ENCODE measurements around the gene OR9A2.

The OR9A2 gene, protein sequence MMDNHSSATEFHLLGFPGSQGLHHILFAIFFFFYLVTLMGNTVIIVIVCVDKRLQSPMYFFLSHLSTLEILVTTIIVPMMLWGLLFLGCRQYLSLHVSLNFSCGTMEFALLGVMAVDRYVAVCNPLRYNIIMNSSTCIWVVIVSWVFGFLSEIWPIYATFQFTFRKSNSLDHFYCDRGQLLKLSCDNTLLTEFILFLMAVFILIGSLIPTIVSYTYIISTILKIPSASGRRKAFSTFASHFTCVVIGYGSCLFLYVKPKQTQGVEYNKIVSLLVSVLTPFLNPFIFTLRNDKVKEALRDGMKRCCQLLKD

DNA sequence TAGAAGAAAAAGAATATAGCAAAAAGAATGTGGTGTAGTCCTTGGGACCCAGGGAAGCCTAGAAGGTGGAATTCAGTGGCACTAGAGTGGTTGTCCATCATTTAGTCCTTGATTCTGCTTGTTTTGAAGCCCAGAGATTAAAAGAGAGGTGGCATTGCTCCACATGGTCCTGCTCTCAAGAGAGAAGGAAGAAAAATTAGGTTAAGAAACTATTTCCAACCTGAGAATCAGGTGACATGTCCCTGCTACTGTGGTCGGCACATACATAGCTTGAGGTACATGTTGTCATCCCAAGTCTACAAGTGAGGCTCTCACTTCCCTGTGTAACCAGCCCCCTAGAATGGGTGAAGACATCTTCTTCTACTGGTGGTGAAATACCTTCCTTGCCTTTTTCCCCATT is at the start of gene OR9A2:
TSS of gene OR9A2 (minus strand) at position 101 of the 400 bp plus-strand sequence. CDS start at position 101, 0 bp downstream.
- DNase-seq (ENCODE audit: low spot score) = no peak

DNA sequence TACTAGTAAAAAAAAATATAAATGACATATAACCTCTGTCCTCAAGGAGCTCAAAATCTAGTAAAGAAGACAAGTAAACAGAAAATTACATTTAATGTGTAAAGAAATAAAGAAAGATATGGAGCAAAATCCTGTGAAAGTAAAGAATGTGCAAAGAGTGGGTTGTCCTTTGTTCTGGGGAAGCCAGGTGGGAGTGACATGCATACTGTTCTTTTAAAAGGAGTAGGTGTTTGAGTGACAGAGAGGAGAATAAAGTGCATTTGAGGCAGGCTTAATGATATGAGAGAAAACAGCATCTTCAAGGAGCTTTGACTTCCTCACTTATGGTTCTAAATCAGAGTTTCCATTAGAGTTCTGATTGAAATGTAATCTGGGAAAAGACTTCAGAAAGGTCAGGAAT is 47.2 kb upstream of the OR9A2 start:
- DNase-seq (ENCODE audit: low spot score) = no peak

DNA sequence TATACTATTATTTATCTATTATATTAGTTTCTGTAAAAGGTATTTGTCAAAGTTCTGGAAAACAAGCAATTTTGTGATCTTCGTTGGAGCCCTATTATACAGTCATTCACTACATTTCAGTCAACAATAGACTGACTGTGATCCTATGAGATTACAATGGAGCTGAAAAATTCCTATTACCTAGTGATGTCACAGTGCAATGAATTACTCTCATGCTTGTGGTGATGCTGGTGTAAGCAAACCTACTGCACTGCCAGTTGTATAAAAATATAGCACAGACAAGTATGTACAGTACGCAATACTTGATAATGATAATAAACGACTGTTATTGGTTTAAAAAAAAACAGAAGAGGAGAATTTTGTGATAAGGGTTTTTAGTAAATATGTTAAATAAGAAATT is 46.6 kb upstream of the OR9A2 start:
- no peak for DNase-seq (ENCODE audit: low spot score)

DNA sequence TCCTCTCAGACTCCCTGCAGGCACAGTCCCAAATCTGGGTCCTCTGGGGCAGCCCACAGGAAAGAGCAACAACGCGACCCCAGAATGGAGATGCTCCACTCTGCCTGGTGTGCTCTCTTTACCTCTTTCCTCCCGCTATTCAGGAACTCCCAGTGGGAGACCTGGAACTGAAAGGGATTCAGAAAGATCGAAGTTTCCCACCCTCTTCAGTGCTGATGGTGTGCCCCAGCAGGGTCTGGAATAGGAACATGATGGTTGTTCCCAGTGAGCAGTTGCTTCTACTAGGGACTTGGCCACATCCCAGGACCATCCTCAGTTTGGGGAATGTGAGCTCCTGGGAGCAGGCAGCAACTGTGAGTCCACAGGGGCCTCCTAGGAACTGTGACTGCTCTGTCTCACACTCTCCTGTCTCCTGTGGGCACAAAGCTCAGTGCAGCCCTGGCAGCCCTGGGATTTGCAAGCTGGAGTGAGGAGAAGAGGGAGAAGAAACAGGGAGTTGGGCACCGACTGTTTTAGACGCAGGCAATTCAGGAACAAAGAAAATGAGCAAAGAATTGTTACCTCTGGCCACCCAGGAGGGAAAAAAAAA is 43.1 kb upstream of the OR9A2 start:
- no peak for DNase-seq (ENCODE audit: low spot score)

DNA sequence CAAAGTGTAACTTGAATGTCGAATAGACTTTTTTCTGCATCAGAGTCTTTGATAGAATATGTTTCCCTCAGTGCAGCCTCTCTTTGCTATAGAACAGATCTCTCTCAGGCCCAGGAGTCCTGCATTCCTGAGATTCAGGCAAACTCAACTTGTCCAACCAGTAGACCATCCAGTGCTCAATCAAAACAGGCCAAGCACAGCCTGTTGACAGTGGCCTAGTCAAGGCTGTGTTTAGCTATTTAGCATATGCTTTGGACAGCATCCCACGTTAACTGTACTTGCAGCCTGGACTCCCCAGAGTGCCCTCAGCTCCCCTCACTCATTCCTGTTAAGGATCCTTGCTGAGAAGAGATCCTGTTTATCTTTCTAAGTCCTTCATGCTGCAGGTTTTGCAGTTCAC is 41.5 kb upstream of the OR9A2 start:
- no peak for DNase-seq (ENCODE audit: low spot score)

DNA sequence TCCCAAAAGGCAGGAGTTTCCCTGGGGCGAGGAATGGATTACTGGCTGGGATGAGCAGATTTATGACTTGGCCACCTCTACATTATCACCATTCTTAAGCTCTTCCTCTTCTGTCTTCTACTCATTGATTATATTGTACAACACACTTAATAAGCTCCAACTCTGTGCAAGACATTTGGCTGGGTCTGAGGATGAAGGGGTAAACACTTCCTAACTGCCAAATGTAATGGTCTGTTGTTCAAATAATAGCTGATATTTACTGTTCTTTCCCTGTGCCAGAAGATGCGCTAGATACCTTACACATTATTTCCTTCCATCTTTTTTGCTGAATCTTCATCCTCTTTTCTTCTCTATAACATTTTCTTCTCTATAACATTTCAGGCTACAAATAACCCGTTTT is 36.8 kb upstream of the OR9A2 start:
- no peak for DNase-seq (ENCODE audit: low spot score)

DNA sequence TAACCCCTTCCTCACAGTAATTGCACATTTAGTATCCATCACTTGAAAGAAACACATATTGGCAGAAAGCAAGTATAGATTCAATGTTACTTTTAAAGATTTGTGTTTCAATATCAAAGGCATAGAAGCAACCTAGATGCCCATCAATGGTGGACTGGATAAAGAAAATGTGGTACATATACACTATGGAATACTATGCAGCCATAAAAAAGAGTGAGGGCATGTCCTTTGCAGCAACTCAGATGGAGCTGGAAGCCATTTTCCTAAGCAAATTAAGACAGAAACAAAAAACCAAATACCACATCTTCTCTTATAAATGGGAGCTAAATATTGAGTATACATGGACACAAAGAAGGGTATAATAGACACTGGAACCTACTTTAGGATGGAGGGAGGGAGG is 28.8 kb upstream of the OR9A2 start:
- no peak for DNase-seq (ENCODE audit: low spot score)

DNA sequence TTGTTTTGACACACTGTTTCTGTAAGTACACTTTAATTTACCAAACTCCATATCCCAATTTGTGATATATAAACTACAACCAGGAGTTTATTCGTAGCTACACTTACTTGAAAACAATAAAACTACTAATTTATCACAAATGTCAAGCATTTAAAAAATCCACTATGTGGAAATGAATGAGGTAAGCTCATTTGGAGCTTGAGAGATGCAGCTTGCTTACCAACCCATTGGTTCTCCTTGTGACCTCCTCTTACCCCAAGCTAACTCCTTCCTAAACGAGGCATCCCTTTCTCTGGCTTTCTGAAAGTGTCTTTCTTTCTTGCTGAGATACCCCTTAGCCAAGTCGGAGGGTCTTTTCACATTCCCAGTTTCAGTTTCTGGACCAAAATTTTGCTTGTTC is 27.7 kb upstream of the OR9A2 start:
- no peak for DNase-seq (ENCODE audit: low spot score)

DNA sequence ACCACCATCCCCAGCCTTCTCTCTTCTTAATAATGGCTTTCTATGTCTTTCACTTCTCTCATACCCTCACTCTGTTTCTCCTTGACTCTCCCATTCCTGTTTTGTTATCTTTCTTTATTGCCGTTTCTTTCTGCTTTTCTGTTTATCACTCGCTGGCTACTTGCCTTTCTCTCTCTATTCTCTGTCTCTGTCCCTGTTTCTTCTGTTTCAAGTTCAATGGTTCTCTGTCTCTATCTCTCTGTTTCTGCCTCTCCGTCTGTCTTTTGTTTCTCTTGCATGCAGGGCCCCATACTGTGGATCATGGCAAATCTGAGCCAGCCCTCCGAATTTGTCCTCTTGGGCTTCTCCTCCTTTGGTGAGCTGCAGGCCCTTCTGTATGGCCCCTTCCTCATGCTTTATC is 25.1 kb upstream of the OR9A2 start, which contains the start of gene OR6V1:
TSS of gene OR6V1 (plus strand) at position 301 of the 400 bp plus-strand sequence. CDS start at position 301, 0 bp downstream.
- no peak for DNase-seq (ENCODE audit: low spot score)

DNA sequence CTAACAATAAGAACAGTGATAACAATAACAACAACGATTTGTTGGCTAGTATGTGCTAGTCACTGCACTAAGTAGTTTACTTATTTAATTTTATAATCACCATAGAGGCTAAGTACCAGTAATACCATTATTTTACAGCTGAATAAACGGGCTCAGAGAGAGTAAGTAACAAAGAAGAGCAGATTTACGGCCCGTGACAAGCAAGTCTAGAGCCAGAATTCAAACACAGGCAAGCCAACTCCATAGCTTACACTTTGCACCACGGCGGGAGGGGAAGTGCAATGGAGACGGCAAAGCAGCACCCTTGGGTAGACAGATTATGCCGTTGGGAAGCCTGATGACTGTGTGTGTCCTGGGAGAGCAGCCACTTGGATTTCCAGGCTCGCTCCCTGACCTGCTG is 24.0 kb upstream of the OR9A2 start:
- no peak for DNase-seq (ENCODE audit: low spot score)

DNA sequence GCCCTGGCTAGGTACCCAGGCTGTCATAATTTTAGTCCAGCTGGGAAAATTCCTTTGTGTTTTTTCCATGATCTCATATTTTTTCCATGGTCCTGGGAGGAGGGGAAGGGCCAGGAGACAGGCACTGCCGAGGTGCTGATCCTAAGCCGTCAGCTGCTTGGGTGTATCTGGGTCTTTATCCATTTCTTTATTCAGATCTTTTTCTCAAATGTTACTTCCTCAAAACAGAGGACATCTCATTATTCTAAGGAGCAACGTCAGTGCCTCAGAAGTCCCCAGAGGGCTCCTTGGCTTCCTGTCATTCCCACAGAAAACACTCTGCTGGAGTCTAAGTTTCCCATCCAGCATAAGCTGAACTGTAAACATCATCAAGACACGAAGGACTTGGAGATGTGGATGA is 22.4 kb upstream of the OR9A2 start:
- DNase-seq (ENCODE audit: low spot score) = peak; percentile 24

DNA sequence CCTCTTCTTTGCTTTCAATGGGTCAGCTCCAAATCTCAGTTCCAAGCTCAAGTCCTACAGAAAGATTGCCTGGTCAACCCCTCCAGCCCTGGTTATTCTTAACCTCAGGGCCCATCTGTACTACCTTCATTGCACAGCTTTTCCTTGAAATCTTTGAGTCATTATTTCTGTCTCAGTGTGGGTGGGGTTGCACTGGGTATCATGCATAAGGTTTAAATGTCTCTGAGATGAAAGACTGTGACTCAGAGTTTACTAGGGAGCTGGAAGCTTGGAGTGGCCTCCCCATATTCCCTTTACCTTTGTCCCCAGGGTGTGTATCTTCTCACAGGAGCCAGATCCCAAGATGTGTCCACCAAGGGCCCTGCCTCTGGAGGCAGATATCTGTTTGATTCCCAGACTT is 21.9 kb upstream of the OR9A2 start:
- DNase-seq (ENCODE audit: low spot score) = no peak

DNA sequence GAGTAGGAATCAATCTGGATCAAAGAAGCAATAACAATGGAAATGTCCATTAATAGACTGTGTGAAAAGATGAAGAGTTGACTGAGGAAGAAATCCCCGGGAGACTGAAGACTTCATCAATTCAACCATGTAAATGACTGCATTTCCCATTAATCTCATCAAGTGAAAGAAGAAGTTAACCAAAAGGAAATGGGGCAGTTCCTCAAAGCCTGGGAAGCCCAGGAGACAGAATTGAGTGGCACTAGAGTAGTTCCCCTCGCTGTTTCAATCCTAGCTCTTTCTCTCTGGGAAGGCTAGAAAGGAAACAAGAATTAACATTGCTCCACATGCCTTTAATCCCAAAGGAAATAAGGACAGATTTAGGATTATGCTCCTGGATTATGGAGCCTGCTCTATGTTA is 20.4 kb upstream of the OR9A2 start:
- no peak for DNase-seq (ENCODE audit: low spot score)

DNA sequence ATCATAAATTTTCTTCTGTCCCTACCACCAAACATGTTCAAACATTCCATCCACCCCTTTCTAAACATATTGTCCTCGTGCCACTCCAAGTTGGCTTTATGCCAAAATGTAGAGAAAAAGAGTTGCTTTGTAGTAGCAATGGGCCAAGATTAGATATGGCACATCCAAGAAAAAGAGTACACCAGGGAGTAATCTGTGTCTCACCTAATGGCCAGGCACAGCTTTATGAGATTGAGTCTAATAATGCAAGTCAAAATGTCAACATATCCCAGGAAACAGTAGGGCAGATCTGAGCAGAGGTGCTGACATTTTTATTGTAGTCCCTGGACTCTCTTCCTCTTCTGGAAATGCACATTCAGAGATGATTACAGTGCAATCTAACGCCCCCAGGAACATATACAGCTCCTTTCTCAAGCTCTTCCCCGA is 19.5 kb upstream of the OR9A2 start:
- no peak for DNase-seq (ENCODE audit: low spot score)

DNA sequence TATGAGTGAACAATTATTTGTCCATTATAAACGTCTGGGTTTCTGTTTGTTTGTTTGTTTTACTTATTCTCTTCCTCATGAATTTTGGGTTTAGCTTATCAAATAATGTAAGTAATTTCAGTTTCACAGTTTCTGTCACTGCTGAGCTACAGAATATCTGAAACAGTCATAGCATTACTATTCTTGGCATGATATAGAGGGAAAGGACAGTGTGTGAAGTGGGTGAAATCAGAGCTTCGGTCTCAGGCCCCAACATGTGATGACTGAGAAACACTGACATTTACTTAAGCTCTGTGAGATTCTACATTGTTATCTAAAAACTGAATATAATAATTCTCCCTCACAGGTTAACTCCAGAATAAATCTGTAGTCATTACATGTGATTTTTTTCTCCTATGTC is 16.5 kb upstream of the OR9A2 start:
- DNase-seq (ENCODE audit: low spot score) = no peak

DNA sequence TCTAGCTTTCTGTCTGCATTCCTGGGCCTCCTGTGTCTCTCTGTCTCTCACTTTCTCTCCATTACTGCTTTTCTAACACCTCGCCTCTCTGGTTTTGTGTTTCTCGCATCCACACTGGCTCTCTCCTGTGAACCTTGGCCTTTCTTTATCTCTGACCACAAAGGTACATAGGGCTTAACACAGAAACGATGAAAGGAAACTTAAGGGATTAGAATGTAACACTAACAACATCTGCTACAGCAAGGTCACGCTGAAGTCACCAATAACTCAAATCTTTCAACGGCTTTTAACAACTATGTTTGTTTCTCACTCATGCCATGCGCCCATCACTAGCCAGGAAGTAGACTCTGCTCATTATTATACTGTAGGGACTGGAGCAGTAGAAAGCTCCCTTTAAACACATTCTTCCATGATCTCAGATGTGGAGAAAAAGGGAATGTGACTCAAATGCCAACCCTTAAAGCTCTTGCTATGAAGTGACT is 15.9 kb upstream of the OR9A2 start:
- no peak for DNase-seq (ENCODE audit: low spot score)

DNA sequence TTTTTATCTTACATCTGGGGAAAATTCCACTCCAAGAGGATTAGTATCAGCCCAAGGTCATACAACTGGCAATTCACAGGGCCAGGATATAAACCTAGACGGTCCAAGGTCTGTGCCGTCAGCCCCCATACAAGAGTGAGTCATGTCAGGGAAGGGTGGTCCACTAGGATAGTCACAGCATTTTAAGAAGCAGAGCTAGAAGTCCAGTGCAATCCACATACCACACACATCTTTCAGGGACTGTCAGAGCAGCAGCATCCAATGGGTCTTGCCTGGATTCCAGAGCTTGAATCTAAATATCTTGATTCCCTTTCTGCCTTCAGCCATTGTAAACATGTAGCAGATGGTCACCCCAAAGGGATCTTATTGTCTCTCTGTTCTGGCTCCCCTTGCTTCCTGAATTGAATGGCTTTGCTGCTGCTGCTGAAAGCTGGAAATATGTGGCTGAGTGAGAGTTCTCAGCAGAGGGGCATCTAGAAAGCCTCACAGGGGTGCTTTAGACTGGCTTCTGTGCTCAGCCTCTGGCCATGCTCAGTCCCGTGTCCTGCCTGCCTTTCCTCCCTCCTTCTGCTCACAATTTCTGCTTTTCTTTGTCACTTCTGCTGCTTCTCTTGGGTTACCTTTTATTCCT is 15.3 kb upstream of the OR9A2 start:
- DNase-seq (ENCODE audit: low spot score) = no peak

DNA sequence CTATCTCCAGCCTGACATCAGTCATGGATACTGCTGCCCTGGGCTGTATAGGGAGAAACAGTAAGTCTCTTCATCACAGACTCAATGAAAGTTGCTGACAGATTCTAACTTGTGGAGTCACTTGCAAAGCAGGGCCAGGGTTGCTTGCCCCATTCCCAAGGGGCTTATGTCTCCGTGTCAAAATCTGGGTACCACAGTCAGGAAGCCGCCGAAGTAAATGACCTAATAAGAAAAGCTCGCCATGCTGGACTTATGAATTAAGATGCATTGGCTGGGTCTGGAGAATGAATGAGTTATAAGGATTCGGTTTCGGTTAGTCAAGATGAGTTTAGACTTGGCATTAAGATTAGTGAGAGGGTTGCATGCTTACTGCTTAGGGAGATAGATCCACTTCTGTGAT is 14.4 kb upstream of the OR9A2 start:
- DNase-seq (ENCODE audit: low spot score) = no peak

DNA sequence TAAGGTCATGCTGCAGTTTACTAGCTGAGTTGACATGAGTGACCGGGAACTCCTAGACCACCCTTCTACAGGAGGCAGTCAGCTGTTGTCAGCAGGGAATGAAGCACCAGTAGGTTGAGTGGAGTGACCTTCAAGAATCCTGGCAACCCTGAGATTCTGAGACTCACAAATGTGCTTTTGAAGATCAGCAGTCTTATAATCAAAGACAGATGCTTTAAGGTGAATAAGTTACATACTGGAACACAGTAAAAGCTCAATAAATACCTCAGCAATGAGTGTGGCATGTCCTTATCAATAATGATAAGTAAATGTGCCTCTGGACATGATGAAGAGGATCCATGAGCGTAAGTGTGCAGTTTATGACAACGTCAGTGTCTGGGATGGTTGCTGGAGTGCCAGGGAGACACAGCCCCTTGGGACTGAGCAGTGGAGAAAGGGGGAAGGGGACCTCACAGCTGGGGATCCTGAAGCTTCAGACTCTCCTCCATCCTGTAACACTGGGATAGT is 13.3 kb upstream of the OR9A2 start:
- DNase-seq (ENCODE audit: low spot score) = no peak

DNA sequence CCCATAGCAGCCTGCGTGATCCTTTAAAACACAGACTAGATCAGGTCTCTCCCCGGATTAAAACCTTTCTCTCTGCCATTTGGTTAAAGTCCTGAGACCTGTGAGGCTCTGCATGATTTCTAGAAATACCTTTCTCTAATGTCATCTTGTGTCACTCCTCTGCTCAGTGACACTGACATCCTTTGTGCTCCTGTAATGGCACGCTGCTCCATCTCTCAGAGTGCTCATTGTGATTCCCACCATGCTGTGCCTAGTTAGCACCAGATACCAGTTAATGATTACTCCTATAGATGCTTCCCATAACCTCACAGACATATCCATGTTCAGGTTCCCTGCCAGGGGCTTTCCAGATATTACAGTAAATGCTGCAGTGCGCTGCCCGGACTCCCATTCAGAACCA is 11.7 kb upstream of the OR9A2 start:
- no peak for DNase-seq (ENCODE audit: low spot score)

DNA sequence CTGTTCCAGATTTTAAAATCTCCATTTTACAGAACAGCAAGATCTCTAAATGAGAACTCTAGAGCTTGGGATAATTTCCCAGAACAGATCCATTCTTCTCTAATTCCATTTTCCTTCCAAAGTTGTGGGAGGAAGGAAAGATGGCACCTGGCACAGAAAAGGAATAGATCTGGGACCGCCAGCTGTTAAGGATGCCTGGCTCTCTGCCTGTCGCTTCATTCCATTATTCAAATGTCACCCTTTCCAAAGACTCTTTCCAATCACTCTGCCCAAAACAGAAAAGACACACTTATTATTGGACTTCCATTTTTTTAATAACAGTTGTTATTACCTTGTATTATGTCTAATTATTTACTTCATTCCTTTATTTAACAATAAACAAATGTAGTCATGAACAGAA is 751 bp upstream of the OR9A2 start:
- no peak for DNase-seq (ENCODE audit: low spot score)

DNA sequence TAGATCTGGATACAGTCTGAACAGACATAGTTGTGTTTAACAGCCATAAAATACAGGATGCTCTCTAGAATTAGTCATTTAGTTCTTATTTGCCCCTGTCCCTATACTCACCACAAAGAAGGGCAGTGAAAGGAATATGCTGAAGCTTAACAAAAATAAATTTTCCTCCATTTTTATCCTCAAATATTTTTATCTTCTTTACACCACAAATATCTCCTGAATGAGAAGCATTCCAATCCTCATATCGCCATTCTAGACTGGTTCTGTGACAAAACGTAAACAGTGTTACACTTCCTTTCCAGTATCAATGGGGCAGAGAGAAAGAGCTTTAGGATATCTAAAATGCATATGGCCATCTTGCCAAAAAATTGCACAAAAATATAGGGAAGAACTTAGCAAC is 1.6 kb downstream of the OR9A2 start:
- no peak for DNase-seq (ENCODE audit: low spot score)

DNA sequence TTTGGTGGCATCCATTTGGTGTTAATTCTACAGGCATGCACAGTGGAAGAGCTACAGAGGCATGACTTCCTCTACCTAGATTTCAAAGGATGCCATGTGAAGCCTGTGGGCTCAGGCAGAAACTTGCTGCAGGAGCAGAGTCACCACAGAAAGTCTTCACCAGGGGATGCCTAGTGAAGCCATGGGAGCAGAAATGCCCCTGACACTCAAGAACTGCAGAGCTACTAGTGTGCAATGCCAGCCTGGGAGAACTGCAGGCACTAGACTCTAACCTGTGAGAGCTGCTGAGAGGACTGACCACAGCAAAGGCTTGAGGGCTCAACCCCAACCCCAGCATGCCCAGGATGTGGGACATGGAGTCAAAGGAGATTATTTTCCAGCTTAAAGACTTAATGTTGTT is 3.9 kb downstream of the OR9A2 start:
- no peak for DNase-seq (ENCODE audit: low spot score)
